ENCODE results near the gene ACO2. TPM values are rescaled to one million over a fixed set of nuclear protein-coding genes. Genes with fewer than 3 reads are reported as not detected.

The ACO2 gene
- total RNA-seq, 2 experiments from 2014 or later: 61.5 to 107 TPM

- Histone ChIP-seq H3K4me3 (ENCODE audit: low read depth, low read length, poor library complexity, severe bottlenecking) (no peak overlapping the region), H3K27ac (ENCODE audit: low read depth, low read length, poor library complexity, severe bottlenecking) (no peak overlapping the region), H4K20me1 (ENCODE audit: insufficient read depth, low read length) (no peaks in the 10 kb centered on the region; the same call in 1 of the 2 replicates), H3K9me3 (ENCODE audit: low read length) (no peaks in the 10 kb centered on the region), H2AFZ (ENCODE audit: low read length) (no peak overlapping the region), H3K9me2 (ENCODE audit: insufficient read depth, low read length) (no peaks in the 10 kb centered on the region), H3K36me3 (ENCODE audit: insufficient read depth, low read length) (peaks cover 93% of the 10 kb centered on the region), H3K79me2 (ENCODE audit: insufficient read depth, low read depth, low read length) (peaks cover 24% of the 10 kb centered on the region), H3K4me1 (ENCODE audit: insufficient read depth, low read length, poor library complexity, severe bottlenecking) (peaks cover 6% of the 10 kb centered on the region), H3K4me2 (ENCODE audit: low read length) (no peak overlapping the region)
- ChIA-PET POLR2A (interaction anchor here (1.2 kb wide), 1 partner anchor 13 kb away, joined by 3 read pairs; no protein-coding TSS in a partner anchor), CTCF (ENCODE audit: unreplicated experiment) (interaction anchor here (0.8 kb wide), 1 partner anchor 13 kb away, joined by 3 read pairs; no protein-coding TSS in a partner anchor)
- no TSS peak for BruUV-seq (replicated peaks)
- intact Hi-C loops (cut with micrococcal nuclease; ENCODE audit: unreplicated experiment): no loop called here
- DNase-seq (ENCODE audit: low spot score): no peak
- TF ChIP-seq, protein P1, sequence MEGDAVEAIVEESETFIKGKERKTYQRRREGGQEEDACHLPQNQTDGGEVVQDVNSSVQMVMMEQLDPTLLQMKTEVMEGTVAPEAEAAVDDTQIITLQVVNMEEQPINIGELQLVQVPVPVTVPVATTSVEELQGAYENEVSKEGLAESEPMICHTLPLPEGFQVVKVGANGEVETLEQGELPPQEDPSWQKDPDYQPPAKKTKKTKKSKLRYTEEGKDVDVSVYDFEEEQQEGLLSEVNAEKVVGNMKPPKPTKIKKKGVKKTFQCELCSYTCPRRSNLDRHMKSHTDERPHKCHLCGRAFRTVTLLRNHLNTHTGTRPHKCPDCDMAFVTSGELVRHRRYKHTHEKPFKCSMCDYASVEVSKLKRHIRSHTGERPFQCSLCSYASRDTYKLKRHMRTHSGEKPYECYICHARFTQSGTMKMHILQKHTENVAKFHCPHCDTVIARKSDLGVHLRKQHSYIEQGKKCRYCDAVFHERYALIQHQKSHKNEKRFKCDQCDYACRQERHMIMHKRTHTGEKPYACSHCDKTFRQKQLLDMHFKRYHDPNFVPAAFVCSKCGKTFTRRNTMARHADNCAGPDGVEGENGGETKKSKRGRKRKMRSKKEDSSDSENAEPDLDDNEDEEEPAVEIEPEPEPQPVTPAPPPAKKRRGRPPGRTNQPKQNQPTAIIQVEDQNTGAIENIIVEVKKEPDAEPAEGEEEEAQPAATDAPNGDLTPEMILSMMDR (conservative IDR thresholded peaks at IDR 0.05; ENCODE audit: low read length): no peak
- no peak for TF ChIP-seq EZH2phosphoT487 (IDR thresholded peaks at IDR 0.05; ENCODE audit: borderline replicate concordance, low read depth, low read length)
Observed at GRCh38 chr22:41461901-41462300, 7.0 kb upstream of the ACO2 start.

- ChIA-PET POLR2A (interaction anchor here (0.6 to 3.6 kb wide), 9 partner anchors 9 to 61 kb away, joined by 3 to 12 read pairs (median 6); partner anchors contain the start of gene TOB2), CTCF (ENCODE audit: unreplicated experiment) (interaction anchor here (1.5 kb wide), 1 partner anchor 66 kb away, joined by 4 read pairs; no protein-coding TSS in a partner anchor)
- no peaks in the 10 kb centered on the region for H3K9me3 ChIP-seq (ENCODE audit: low read length)
- peaks cover 36% of the 10 kb centered on the region for H3K4me1 ChIP-seq (ENCODE audit: insufficient read depth, low read length, poor library complexity, severe bottlenecking)
- TF ChIP-seq EZH2phosphoT487 (IDR thresholded peaks at IDR 0.05; ENCODE audit: borderline replicate concordance, low read depth, low read length): no peak
- TF ChIP-seq, protein P1 (conservative IDR thresholded peaks at IDR 0.05; ENCODE audit: low read length): peak; percentile 40; the same call in 1 of the 2 replicates
- peaks cover 84% of the 10 kb centered on the region for H3K79me2 ChIP-seq (ENCODE audit: insufficient read depth, low read depth, low read length)
- no peaks in the 10 kb centered on the region for H3K9me2 ChIP-seq (ENCODE audit: insufficient read depth, low read length)
- H4K20me1 ChIP-seq (ENCODE audit: insufficient read depth, low read length): peaks cover 12% of the 10 kb centered on the region
- intact Hi-C loops (cut with micrococcal nuclease; ENCODE audit: unreplicated experiment): loop anchor here (2.0 kb wide), 1 partner anchor 23 kb away; the partner anchor contains the start of gene TOB2
- no TSS peak for BruUV-seq (replicated peaks)
- peak; percentile 63 for DNase-seq (ENCODE audit: low spot score)
- peak overlapping the region; percentile 68; the same call in 1 of the 2 replicates for H2AFZ ChIP-seq (ENCODE audit: low read length)
- peak overlapping the region; percentile 100 for H3K4me2 ChIP-seq (ENCODE audit: low read length)
- peak overlapping the region; percentile 94 for H3K4me3 ChIP-seq (ENCODE audit: low read depth, low read length, poor library complexity, severe bottlenecking)
- H3K36me3 ChIP-seq (ENCODE audit: insufficient read depth, low read length): peaks cover 71% of the 10 kb centered on the region
- peak overlapping the region; percentile 76 for H3K27ac ChIP-seq (ENCODE audit: low read depth, low read length, poor library complexity, severe bottlenecking)
Observed at GRCh38 chr22:41469218-41469851, 418 bp downstream of the ACO2 start.

- POLR2A ChIA-PET: no interaction called here
Observed at GRCh38 chr22:41470886-41471285, 2.0 kb downstream of the ACO2 start.

More at GRCh38 chr22:41470886-41471285, 2.0 kb downstream of the ACO2 start:
- H3K79me2 ChIP-seq (ENCODE audit: insufficient read depth, low read depth, low read length): peaks cover 90% of the 10 kb centered on the region
- no peak overlapping the region for H3K27ac ChIP-seq (ENCODE audit: low read depth, low read length, poor library complexity, severe bottlenecking)
- H3K4me1 ChIP-seq (ENCODE audit: insufficient read depth, low read length, poor library complexity, severe bottlenecking): peaks cover 36% of the 10 kb centered on the region
- H3K9me2 ChIP-seq (ENCODE audit: insufficient read depth, low read length): no peaks in the 10 kb centered on the region
- peaks cover 62% of the 10 kb centered on the region for H3K36me3 ChIP-seq (ENCODE audit: insufficient read depth, low read length)
- DNase-seq (ENCODE audit: low spot score): no peak
- TF ChIP-seq, protein P1 (conservative IDR thresholded peaks at IDR 0.05; ENCODE audit: low read length): no peak
- TF ChIP-seq EZH2phosphoT487 (IDR thresholded peaks at IDR 0.05; ENCODE audit: borderline replicate concordance, low read depth, low read length): no peak
- BruUV-seq (replicated peaks): no TSS peak
- H2AFZ ChIP-seq (ENCODE audit: low read length): no peak overlapping the region
- intact Hi-C loops (cut with micrococcal nuclease; ENCODE audit: unreplicated experiment): no loop called here
- CTCF ChIA-PET (ENCODE audit: unreplicated experiment): no interaction called here
- peak overlapping the region; percentile 100 for H3K4me2 ChIP-seq (ENCODE audit: low read length)
- no peak overlapping the region for H3K4me3 ChIP-seq (ENCODE audit: low read depth, low read length, poor library complexity, severe bottlenecking)
- no peaks in the 10 kb centered on the region for H3K9me3 ChIP-seq (ENCODE audit: low read length)
- peaks cover 12% of the 10 kb centered on the region for H4K20me1 ChIP-seq (ENCODE audit: insufficient read depth, low read length)

Measured in OCI-LY7 (cell line).